SJCRH30 (cell line): ENCODE measurements around the gene GPR17. TPM values are rescaled to one million over a fixed set of nuclear protein-coding genes. Genes with fewer than 3 reads are reported as not detected.

Experiments used
- DNase-seq, 2 experiments: peaks; one replicate each; pipeline ENCODE4 v3.0.0-alpha.2; 2015 to 2020
- H3K27ac ChIP-seq: fragments of 250-450 bp; sonication (Bioruptor Pico); 2 replicates; pipeline ENCODE4 v1.5.1; 2020; ENCODE audit warnings: mild to moderate bottlenecking, moderate library complexity
- H3K27me3 ChIP-seq: fragments of 250-450 bp; sonication (Bioruptor Pico); 2 replicates; pipeline ENCODE4 v1.5.1; 2020; ENCODE audit warnings: mild to moderate bottlenecking, moderate library complexity
- H3K36me3 ChIP-seq: fragments of 250-450 bp; sonication (Bioruptor Pico); 2 replicates; pipeline ENCODE4 v1.5.1; 2020; ENCODE audit warnings: mild to moderate bottlenecking, moderate library complexity
- H3K4me1 ChIP-seq: fragments of 250-450 bp; sonication (Bioruptor Pico); 2 replicates; pipeline ENCODE4 v1.5.1; 2020; ENCODE audit warnings: mild to moderate bottlenecking, moderate library complexity
- H3K4me3 ChIP-seq: fragments of 250-450 bp; sonication (Bioruptor Pico); 2 replicates; pipeline ENCODE4 v1.5.1; 2020; ENCODE audit warnings: mild to moderate bottlenecking, moderate library complexity
- H3K9me3 ChIP-seq: fragments of 250-450 bp; sonication (Bioruptor Pico); replicated peaks from 2 replicates; pipeline ENCODE4 v1.5.1; 2020; ENCODE audit warnings: mild to moderate bottlenecking, moderate library complexity
- total RNA-seq: library from RNA; depleted of rRNA; stranded (reverse); fragments of >200 nt; shearing (Covaris generic); gene quantifications from 2 replicates; pipeline ENCODE4 v1.2.3, GENCODE V29; 2014; rRNA removed

The GPR17 gene
- total RNA-seq, 1 experiment from 2014 or later = not detected

- peak; percentile 80 to 84 for DNase-seq
- peak overlapping the region; percentile 62 for H3K27ac ChIP-seq
These were observed 55.9 kb downstream of the GPR17 start for GRCh38 chr2:127701651-127702394.

More at GRCh38 chr2:127701651-127702394, 55.9 kb downstream of the GPR17 start:
- Histone ChIP-seq H3K4me1 (no peaks in the 10 kb centered on the region), H3K36me3 (peaks cover 9% of the 10 kb centered on the region; the same call in 1 of the 2 replicates), H3K4me3 (peak overlapping the region; percentile 67), H3K27me3 (no peaks in the 10 kb centered on the region), H3K9me3 (no peaks in the 10 kb centered on the region)

Other genes starting within 250 kb of the GPR17 start
- gene PROC, start 227.7 kb upstream of the GPR17 start, total RNA-seq = not detected in 2 replicates
- 61.1 and 66.8 TPM in 2 replicates for gene IWS1, start 119.7 kb upstream of the GPR17 start, total RNA-seq
- gene MYO7B, start 110.5 kb upstream of the GPR17 start, total RNA-seq = 2.7 and 3.7 TPM in 2 replicates
- gene LIMS2, start 29.4 kb downstream of the GPR17 start, total RNA-seq = 4.0 and 5.5 TPM in 2 replicates
- 10.0 and 12.7 TPM in 2 replicates for gene SFT2D3, start 55.3 kb downstream of the GPR17 start, total RNA-seq
- 52.8 and 56.1 TPM in 2 replicates for gene WDR33, start 165.0 kb downstream of the GPR17 start, total RNA-seq
- gene POLR2D, start 212.0 kb downstream of the GPR17 start, total RNA-seq = 74.4 and 74.8 TPM in 2 replicates
- 17.3 and 17.6 TPM in 2 replicates for gene AMMECR1L, start 239.8 kb downstream of the GPR17 start, total RNA-seq